SH-SY5Y (cell line): ENCODE measurements around the gene UNC5C.

Experiments
- GATA2 ChIP-seq: IDR thresholded peaks from 2 replicates; pipeline ENCODE4 v1.6.1; 2011; ENCODE audit warnings: mild to moderate bottlenecking, low read depth, low read length
- GATA3 ChIP-seq: IDR thresholded peaks from 2 replicates; pipeline ENCODE4 v1.6.1; 2011; ENCODE audit warnings: low read depth, mild to moderate bottlenecking, low read length, moderate library complexity

DNA sequence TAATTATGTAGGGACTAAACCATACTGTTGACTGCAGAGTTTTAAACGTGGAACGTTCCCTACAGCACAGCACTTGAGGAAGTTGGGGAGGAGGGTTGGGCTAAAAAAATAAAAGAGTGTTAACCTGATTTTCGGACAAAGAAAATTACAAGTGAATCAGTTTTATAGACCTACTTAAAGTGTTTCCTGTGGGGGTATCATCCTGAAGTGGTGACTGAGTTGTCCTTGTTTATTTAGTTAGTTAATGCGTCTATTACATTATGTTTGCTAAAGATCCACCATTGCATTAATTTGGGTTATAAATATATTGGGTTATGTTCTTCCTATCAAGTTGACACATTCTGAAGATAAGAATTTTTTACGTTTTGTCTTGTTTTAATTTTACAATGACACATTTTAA, 14.7 kb downstream of the UNC5C start:
- TF ChIP-seq GATA2 (no peak), GATA3 (no peak)
